Measurements from ENCODE around the gene ASB3. TPM values are rescaled to one million over a fixed set of nuclear protein-coding genes. Genes with fewer than 3 reads are reported as not detected.

ASB3 gene
- total and polyA plus RNA-seq, 2 donors (not counting 3 experiments of a cell fraction or from before 2014, with no cell fraction given), result 20.3 to 20.5 TPM

DNA sequence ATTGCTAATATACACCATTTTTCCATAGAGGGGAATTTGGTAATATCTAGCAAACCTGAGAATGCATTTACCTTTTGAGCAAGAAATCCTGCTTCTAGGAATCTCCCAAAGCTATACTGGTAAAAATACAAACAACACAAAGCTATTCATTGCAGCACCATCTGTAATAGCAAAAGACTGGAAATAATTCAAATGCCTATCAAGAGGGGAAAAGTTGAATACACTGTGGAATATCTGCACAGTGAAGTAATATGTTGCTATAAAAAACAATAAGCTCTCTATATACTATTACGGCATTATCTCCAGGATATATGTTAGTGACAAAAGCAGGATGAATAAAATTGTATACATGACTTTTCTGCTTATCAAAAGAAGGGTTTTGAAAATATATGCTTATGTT lies 131.5 kb downstream of the ASB3 start:
- TF ChIP-seq, protein P1, sequence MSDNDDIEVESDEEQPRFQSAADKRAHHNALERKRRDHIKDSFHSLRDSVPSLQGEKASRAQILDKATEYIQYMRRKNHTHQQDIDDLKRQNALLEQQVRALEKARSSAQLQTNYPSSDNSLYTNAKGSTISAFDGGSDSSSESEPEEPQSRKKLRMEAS (IDR thresholded peaks at IDR 0.05; ENCODE audit: insufficient read depth, insufficient read length), result no peak
- no peak for TF ChIP-seq POLR2A (IDR thresholded peaks at IDR 0.05; ENCODE audit: low read depth, low read length)
- TF ChIP-seq, protein P2, sequence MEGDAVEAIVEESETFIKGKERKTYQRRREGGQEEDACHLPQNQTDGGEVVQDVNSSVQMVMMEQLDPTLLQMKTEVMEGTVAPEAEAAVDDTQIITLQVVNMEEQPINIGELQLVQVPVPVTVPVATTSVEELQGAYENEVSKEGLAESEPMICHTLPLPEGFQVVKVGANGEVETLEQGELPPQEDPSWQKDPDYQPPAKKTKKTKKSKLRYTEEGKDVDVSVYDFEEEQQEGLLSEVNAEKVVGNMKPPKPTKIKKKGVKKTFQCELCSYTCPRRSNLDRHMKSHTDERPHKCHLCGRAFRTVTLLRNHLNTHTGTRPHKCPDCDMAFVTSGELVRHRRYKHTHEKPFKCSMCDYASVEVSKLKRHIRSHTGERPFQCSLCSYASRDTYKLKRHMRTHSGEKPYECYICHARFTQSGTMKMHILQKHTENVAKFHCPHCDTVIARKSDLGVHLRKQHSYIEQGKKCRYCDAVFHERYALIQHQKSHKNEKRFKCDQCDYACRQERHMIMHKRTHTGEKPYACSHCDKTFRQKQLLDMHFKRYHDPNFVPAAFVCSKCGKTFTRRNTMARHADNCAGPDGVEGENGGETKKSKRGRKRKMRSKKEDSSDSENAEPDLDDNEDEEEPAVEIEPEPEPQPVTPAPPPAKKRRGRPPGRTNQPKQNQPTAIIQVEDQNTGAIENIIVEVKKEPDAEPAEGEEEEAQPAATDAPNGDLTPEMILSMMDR (IDR thresholded peaks at IDR 0.05; ENCODE audit: extremely low read depth in 1 of 2, insufficient read depth in 1 of 2, low read depth in 1 of 2, low read length in 2 of 2), result no peak
- TF ChIP-seq EZH2 (IDR thresholded peaks at IDR 0.05; ENCODE audit: borderline replicate concordance, low read depth, low read length, severe bottlenecking), result no peak
- TF ChIP-seq JUN (IDR thresholded peaks at IDR 0.05; ENCODE audit: borderline replicate concordance, insufficient read depth, insufficient read length, low read depth), result no peak
- no TSS peak for BruUV-seq (replicated peaks)
- CTCF ChIA-PET, result interaction anchor here (1.0 to 1.1 kb wide), 2 partner anchors 8 to 48 kb away, joined by 3 to 4 read pairs; no protein-coding TSS in a partner anchor
- H4K20me1 ChIP-seq (replicated peaks; ENCODE audit: control insufficient read depth, extremely low read depth, insufficient read depth, low read length), result no peaks in the 10 kb centered on the region
- no peaks in the 10 kb centered on the region for H3K4me1 ChIP-seq (ENCODE audit: control insufficient read depth, extremely low read depth, insufficient read depth, low read length)
- POLR2A ChIA-PET, result no interaction called here
- intact Hi-C loops (cut with micrococcal nuclease), result no loop called here
- no peak overlapping the region for H3K27ac ChIP-seq (ENCODE audit: insufficient read depth, low read depth, low read length)
- H3K4me2 ChIP-seq (ENCODE audit: insufficient read depth, low read length), result no peak overlapping the region
- no peaks in the 10 kb centered on the region for H3K36me3 ChIP-seq (ENCODE audit: control insufficient read depth in 2 of 2, extremely low read depth in 1 of 2, insufficient read depth in 2 of 2, low read length in 2 of 2)
- no peaks in the 10 kb centered on the region for H3K9me3 ChIP-seq (replicated peaks; ENCODE audit: control insufficient read depth, insufficient read depth, low read length)
- no peaks in the 10 kb centered on the region for H3K27me3 ChIP-seq (ENCODE audit: control insufficient read depth in 2 of 2, insufficient read depth in 2 of 2, low read length in 2 of 2)
- dilution Hi-C loops (cut with MboI; ENCODE audit: extremely low pct_ligation_motif_present, low sequenced_read_pairs), result no loop called here
- DNase-seq (ENCODE audit: low read depth, low spot score) (no peak), FAIRE-seq (no peak)
- H3K79me2 ChIP-seq (ENCODE audit: control insufficient read depth, insufficient read depth, low read length), result no peaks in the 10 kb centered on the region
- H2AFZ ChIP-seq (ENCODE audit: low read depth, low read length), result no peak overlapping the region
- H3K9me1 ChIP-seq (replicated peaks; ENCODE audit: control insufficient read depth, extremely low read depth, insufficient read depth, low read length), result no peaks in the 10 kb centered on the region
- no peak overlapping the region for H3K9ac ChIP-seq (replicated peaks; ENCODE audit: extremely low read depth, insufficient read depth, low read length)
- no peak overlapping the region for H3K4me3 ChIP-seq (replicated peaks in 1 of 3; ENCODE audit: insufficient read depth in 1 of 3, low read depth in 1 of 3, low read length in 3 of 3)

- no peak overlapping the region for H3K27ac ChIP-seq (ENCODE audit: insufficient read depth, low read depth, low read length)
- dilution Hi-C loops (cut with MboI; ENCODE audit: extremely low pct_ligation_motif_present, low sequenced_read_pairs) (no loop called here), intact Hi-C loops (cut with micrococcal nuclease) (no loop called here)
- no peak overlapping the region for H3K9ac ChIP-seq (replicated peaks; ENCODE audit: extremely low read depth, insufficient read depth, low read length)
- no TSS peak for BruUV-seq (replicated peaks)
- H3K4me1 ChIP-seq (ENCODE audit: control insufficient read depth, extremely low read depth, insufficient read depth, low read length), result no peaks in the 10 kb centered on the region
- CTCF ChIA-PET, result no interaction called here
- TF ChIP-seq POLR2AphosphoS5 (IDR thresholded peaks at IDR 0.05; ENCODE audit: insufficient read depth, low read depth, low read length) (no peak), POLR2A (IDR thresholded peaks at IDR 0.05; ENCODE audit: low read depth, low read length) (no peak), FOS (IDR thresholded peaks at IDR 0.05; ENCODE audit: borderline replicate concordance, insufficient read depth, low read length) (no peak), JUN (IDR thresholded peaks at IDR 0.05; ENCODE audit: borderline replicate concordance, insufficient read depth, insufficient read length, low read depth) (no peak), MYC (IDR thresholded peaks at IDR 0.05; ENCODE audit: low read depth, low read length) (no peak), EZH2 (IDR thresholded peaks at IDR 0.05; ENCODE audit: borderline replicate concordance, low read depth, low read length, severe bottlenecking) (no peak), GATA2 (IDR thresholded peaks at IDR 0.05; ENCODE audit: insufficient read depth, insufficient read length, low read depth, low read length) (no peak)
- TF ChIP-seq, protein P1 (IDR thresholded peaks at IDR 0.05; ENCODE audit: insufficient read depth, insufficient read length), result no peak
- TF ChIP-seq, protein P2 (IDR thresholded peaks at IDR 0.05; ENCODE audit: extremely low read depth in 1 of 2, insufficient read depth in 1 of 2, low read depth in 1 of 2, low read length in 2 of 2), result no peak
- POLR2A ChIA-PET, result no interaction called here
- no peaks in the 10 kb centered on the region for H4K20me1 ChIP-seq (replicated peaks; ENCODE audit: control insufficient read depth, extremely low read depth, insufficient read depth, low read length)
- FAIRE-seq, result no peak
- no peaks in the 10 kb centered on the region for H3K79me2 ChIP-seq (ENCODE audit: control insufficient read depth, insufficient read depth, low read length)
- no peaks in the 10 kb centered on the region for H3K9me1 ChIP-seq (replicated peaks; ENCODE audit: control insufficient read depth, extremely low read depth, insufficient read depth, low read length)
- no peak for DNase-seq (ENCODE audit: low read depth, low spot score)
- H3K27me3 ChIP-seq (ENCODE audit: control insufficient read depth in 2 of 2, insufficient read depth in 2 of 2, low read length in 2 of 2), result no peaks in the 10 kb centered on the region
- H2AFZ ChIP-seq (ENCODE audit: low read depth, low read length), result no peak overlapping the region
- H3K4me3 ChIP-seq (replicated peaks in 1 of 3; ENCODE audit: insufficient read depth in 1 of 3, low read depth in 1 of 3, low read length in 3 of 3), result no peak overlapping the region
- H3K4me2 ChIP-seq (ENCODE audit: insufficient read depth, low read length), result no peak overlapping the region
- H3K9me3 ChIP-seq (replicated peaks; ENCODE audit: control insufficient read depth, insufficient read depth, low read length), result no peaks in the 10 kb centered on the region
- no peaks in the 10 kb centered on the region for H3K36me3 ChIP-seq (ENCODE audit: control insufficient read depth in 2 of 2, extremely low read depth in 1 of 2, insufficient read depth in 2 of 2, low read length in 2 of 2)
Measured at GRCh38 chr2:53654396-53654795, 132.4 kb downstream of the ASB3 start.

Data from endothelial cell of umbilical vein (primary cell).